ENCODE measurements around the gene CXCR2.

CXCR2 gene

DNA sequence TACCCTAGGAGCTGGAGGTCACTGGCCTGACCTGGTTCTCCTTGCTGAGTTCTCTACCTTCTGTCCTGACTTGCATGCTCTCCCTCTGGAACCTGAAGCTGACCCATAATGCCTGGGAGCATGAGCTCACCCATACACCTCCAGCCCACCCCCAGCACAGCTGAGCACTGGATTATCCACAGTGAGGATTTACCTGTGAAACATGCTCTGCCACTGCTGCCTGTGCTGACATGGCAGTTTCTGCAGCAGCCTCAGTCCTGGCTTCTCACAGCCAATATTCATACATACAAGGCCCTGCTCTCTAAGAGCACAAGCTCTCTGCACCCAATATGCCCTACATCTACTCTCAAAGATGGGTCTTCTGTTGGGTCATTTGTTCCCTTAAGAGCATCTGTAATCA is 5.0 kb downstream of the CXCR2 start:
- DNase-seq (ENCODE audit: low read depth) = no peak
- TF ChIP-seq, protein P1, sequence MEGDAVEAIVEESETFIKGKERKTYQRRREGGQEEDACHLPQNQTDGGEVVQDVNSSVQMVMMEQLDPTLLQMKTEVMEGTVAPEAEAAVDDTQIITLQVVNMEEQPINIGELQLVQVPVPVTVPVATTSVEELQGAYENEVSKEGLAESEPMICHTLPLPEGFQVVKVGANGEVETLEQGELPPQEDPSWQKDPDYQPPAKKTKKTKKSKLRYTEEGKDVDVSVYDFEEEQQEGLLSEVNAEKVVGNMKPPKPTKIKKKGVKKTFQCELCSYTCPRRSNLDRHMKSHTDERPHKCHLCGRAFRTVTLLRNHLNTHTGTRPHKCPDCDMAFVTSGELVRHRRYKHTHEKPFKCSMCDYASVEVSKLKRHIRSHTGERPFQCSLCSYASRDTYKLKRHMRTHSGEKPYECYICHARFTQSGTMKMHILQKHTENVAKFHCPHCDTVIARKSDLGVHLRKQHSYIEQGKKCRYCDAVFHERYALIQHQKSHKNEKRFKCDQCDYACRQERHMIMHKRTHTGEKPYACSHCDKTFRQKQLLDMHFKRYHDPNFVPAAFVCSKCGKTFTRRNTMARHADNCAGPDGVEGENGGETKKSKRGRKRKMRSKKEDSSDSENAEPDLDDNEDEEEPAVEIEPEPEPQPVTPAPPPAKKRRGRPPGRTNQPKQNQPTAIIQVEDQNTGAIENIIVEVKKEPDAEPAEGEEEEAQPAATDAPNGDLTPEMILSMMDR (conservative IDR thresholded peaks at IDR 0.05; ENCODE audit: control insufficient read depth, insufficient read depth, low read depth, low read length) = no peak
- no peak overlapping the region for H3K4me3 ChIP-seq (ENCODE audit: control insufficient read depth, low read depth, low read length)

DNA sequence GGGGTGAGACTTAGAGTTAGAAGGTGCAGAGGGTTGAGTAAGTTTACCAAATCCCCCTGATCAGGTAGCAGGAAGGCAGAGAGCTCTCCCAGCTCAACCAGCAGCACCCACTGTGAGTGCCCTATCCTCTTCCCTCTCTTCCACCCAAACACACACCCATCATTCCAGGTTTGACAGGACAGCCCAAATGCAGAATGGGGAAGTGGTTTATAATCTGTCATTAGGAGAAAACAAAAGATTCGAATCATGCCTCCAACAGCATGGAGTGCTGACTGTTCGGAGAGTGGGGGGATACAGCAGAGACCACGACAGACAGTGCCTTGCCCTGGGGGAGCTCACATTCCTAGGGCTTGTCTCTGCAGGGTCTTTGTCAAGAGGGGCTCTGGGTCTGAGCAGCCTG is 11.7 kb downstream of the CXCR2 start:
- TF ChIP-seq, protein P1 (conservative IDR thresholded peaks at IDR 0.05; ENCODE audit: control insufficient read depth, insufficient read depth, low read depth, low read length) = no peak
- H3K4me3 ChIP-seq (ENCODE audit: control insufficient read depth, low read depth, low read length) = no peak overlapping the region
- DNase-seq (ENCODE audit: low read depth) = no peak

DNA sequence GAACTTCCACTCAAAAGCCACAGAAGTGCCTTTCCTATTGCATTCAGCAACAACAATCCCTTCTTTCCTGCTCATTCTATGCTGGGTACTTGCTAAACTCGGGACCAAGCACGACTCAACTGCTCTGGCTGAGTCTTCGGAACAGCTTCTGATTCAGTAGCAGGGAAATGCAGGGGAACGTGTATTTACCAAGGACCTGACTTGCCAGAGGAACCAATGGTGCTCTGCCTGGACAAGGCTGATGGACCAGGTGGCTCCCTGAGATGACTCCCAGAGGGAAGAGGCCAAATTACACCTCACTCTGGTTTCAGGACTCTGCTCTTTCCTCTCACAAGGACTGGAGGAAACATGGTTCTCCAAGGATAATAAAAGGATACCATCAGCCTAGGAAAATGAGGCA is 12.2 kb downstream of the CXCR2 start:
- no peak for DNase-seq (ENCODE audit: low read depth)
- no peak overlapping the region for H3K4me3 ChIP-seq (ENCODE audit: control insufficient read depth, low read depth, low read length)
- TF ChIP-seq, protein P1 (conservative IDR thresholded peaks at IDR 0.05; ENCODE audit: control insufficient read depth, insufficient read depth, low read depth, low read length) = no peak

DNA sequence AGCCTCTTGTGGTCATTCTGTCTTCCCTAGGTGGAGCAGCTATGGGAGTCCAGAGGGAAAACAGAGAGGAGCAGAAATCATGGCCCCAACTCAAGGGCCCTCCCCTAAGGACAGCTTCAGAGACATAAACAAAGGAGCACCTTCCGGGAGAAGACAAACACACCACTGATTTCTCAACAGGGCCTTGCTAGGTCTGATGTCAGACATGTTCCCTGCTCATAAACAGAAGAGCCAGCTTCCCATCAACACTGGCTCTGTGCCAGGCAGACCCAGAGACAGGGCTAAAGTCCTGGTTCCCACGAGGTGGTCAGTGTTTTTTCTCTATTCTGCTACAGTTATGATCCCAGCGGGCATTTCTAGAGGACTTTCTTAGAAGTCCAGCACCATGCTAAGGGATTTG is 19.3 kb downstream of the CXCR2 start:
- no peak overlapping the region for H3K4me3 ChIP-seq (ENCODE audit: control insufficient read depth, low read depth, low read length)
- DNase-seq (ENCODE audit: low read depth) = peak; percentile 9
- TF ChIP-seq, protein P1 (conservative IDR thresholded peaks at IDR 0.05; ENCODE audit: control insufficient read depth, insufficient read depth, low read depth, low read length) = no peak

DNA sequence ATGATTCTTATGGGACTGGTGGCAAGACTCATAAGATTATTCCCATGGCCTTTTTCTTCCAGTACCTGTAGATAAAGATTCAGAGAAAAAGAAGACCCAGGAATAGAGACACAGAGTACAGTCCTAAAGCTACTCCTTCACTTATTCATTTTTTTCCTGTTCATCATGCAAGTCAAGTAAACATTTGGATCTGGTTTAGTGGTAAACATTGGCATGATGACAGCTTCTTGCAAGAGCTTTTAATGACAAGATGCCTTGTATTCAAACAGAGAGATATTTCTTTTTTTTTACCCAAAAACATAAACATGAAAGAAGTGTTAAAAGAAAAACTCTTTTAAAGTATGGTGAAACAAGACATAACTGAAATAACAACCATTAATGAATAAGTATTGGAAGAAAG is 20.2 kb downstream of the CXCR2 start:
- DNase-seq (ENCODE audit: low read depth) = peak; percentile 15
- TF ChIP-seq, protein P1 (conservative IDR thresholded peaks at IDR 0.05; ENCODE audit: control insufficient read depth, insufficient read depth, low read depth, low read length) = no peak
- H3K4me3 ChIP-seq (ENCODE audit: control insufficient read depth, low read depth, low read length) = no peak overlapping the region

DNA sequence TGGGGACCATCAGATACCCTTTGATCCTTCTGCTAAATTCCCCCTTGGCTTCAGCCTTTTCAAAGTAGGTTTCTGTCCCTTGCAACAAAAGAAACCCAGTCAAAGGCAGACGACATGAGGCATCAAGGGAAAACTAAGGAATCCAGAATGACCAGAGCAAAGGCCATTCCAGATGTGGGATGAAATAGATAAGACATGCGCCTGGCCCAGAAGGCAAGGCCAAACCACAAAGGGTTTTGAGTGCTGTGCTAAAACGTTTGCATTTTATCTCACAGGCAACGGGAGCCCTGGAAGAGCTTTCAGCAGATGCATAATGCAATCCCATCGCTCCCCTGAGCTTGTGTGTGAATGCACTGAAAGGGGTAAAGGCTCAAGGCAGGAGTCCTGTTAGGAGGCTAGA is 23.3 kb downstream of the CXCR2 start:
- no peak for DNase-seq (ENCODE audit: low read depth)
- no peak overlapping the region for H3K4me3 ChIP-seq (ENCODE audit: control insufficient read depth, low read depth, low read length)
- TF ChIP-seq, protein P1 (conservative IDR thresholded peaks at IDR 0.05; ENCODE audit: control insufficient read depth, insufficient read depth, low read depth, low read length) = no peak

DNA sequence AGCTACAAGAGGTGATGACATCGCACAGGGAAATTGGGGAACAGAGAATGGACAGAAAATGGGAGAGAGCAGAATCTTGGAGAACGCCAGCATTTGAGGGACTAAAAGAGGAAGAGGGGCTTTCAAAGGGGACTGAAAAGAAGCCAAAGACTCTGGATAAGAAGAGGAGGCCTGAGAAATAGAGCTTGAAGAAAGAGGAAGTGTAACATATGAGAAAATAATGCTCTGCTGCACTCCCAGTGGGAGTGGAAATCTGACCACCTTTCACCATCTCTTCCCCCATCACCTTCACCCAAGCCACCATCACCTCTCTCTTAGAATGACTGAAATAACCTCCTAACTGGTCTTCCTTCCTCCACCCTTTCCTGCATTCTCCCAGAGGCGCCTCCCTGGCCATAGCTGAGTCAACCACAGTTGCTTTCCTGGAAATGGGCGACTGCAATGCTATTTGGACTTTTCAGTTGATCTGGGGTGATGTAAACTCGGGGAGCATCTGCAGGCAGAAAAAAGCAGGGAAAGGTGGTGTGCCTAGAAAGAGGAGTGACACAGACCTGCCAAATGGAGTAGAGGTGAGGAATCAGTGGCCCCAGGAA is 24.1 kb downstream of the CXCR2 start:
- TF ChIP-seq, protein P1 (conservative IDR thresholded peaks at IDR 0.05; ENCODE audit: control insufficient read depth, insufficient read depth, low read depth, low read length) = no peak
- DNase-seq (ENCODE audit: low read depth) = no peak
- no peak overlapping the region for H3K4me3 ChIP-seq (ENCODE audit: control insufficient read depth, low read depth, low read length)

All from fibroblast of mammary gland (primary cell).